GM21528 (cell line): Measurements from ENCODE around the gene SPATA7.

Experiments
- ATAC-seq: cut with Tn5 transposase; IDR thresholded peaks from one replicate; pipeline ENCODE4 v1.9.1; 2021; ENCODE audit warnings: mild to moderate bottlenecking, moderate library complexity; ENCODE audit not compliant: unreplicated experiment, low FRiP score

Gene SPATA7

GRCh38 chr14:88417594-88417993 is 32.1 kb downstream of the SPATA7 start:
- ATAC-seq = no peak

- no peak for ATAC-seq
Observed at GRCh38 chr14:88420187-88420586, 34.7 kb downstream of the SPATA7 start.

GRCh38 chr14:88421286-88421685 is 35.8 kb downstream of the SPATA7 start:
- ATAC-seq = no peak

- ATAC-seq = no peak
Observed at GRCh38 chr14:88422047-88422446, 36.6 kb downstream of the SPATA7 start.

- ATAC-seq = no peak
Observed at GRCh38 chr14:88422919-88423650, 37.6 kb downstream of the SPATA7 start.

GRCh38 chr14:88424573-88424972 is 39.1 kb downstream of the SPATA7 start:
- ATAC-seq = no peak

GRCh38 chr14:88426271-88426670 is 40.8 kb downstream of the SPATA7 start:
- no peak for ATAC-seq

GRCh38 chr14:88430976-88431375 is 45.5 kb downstream of the SPATA7 start:
- ATAC-seq = no peak

- no peak for ATAC-seq
Observed at GRCh38 chr14:88437658-88438057, 52.2 kb downstream of the SPATA7 start.

GRCh38 chr14:88439088-88439487 is 53.6 kb downstream of the SPATA7 start:
- ATAC-seq = no peak

- ATAC-seq = no peak
Observed at GRCh38 chr14:88452231-88452630, 66.8 kb downstream of the SPATA7 start.

GRCh38 chr14:88454886-88455285 is 69.4 kb downstream of the SPATA7 start:
- ATAC-seq = no peak

- no peak for ATAC-seq
Observed at GRCh38 chr14:88463318-88463717, 77.9 kb downstream of the SPATA7 start.

- no peak for ATAC-seq
Observed at GRCh38 chr14:88468406-88468805, 82.9 kb downstream of the SPATA7 start.

- no peak for ATAC-seq
Observed at GRCh38 chr14:88470542-88471440, 85.3 kb downstream of the SPATA7 start.

GRCh38 chr14:88473791-88474190 is 88.3 kb downstream of the SPATA7 start:
- no peak for ATAC-seq

GRCh38 chr14:88476214-88476774 is 90.8 kb downstream of the SPATA7 start:
- no peak for ATAC-seq

- no peak for ATAC-seq
Observed at GRCh38 chr14:88476825-88477224, 91.4 kb downstream of the SPATA7 start.

GRCh38 chr14:88477513-88478250 is 92.2 kb downstream of the SPATA7 start:
- no peak for ATAC-seq

- ATAC-seq = no peak
Observed at GRCh38 chr14:88478931-88479330, 93.5 kb downstream of the SPATA7 start.

- no peak for ATAC-seq
Observed at GRCh38 chr14:88479574-88479987, 94.1 kb downstream of the SPATA7 start.
